Progenitor cell of endocrine pancreas (in vitro differentiated cells): ENCODE data around the gene MED16. TPM values are rescaled to one million over a fixed set of nuclear protein-coding genes. Genes with fewer than 3 reads are reported as not detected.
"Not testable (repeated sequence)": the region's sequence is repeated elsewhere in the genome, so short reads cannot be mapped to it uniquely, and the experiment has no call there.

Experiments used
- DNase-seq: peaks from one replicate; pipeline ENCODE4 v3.0.0; 2021; ENCODE audit warnings: low spot score; ENCODE audit not compliant: unreplicated experiment
- H3K27ac Mint-ChIP-seq: 2 replicates; pipeline ENCODE4 v1.8.0; 2021; ENCODE audit warnings: mild to moderate bottlenecking, moderate library complexity, mixed read lengths
- H3K27me3 Mint-ChIP-seq: 2 replicates; pipeline ENCODE4 v1.8.0; 2021; ENCODE audit warnings: mixed read lengths
- H3K36me3 Mint-ChIP-seq: 2 replicates; pipeline ENCODE4 v1.8.0; 2022; ENCODE audit warnings: mixed read lengths; ENCODE audit not compliant: insufficient read depth
- H3K4me1 Mint-ChIP-seq: 2 replicates; pipeline ENCODE4 v1.8.0; 2021; ENCODE audit warnings: low read depth, mixed read lengths
- H3K4me3 Mint-ChIP-seq: 2 replicates; pipeline ENCODE4 v1.8.0; 2021; ENCODE audit warnings: low read depth, mild to moderate bottlenecking, moderate library complexity, mixed read lengths
- H3K9me3 Mint-ChIP-seq: 2 replicates; pipeline ENCODE4 v1.8.0; 2021; ENCODE audit warnings: low read depth, mixed read lengths
- total RNA-seq: library from RNA; stranded (reverse); gene quantifications from 2 replicates; pipeline ENCODE4 v1.2.1, GENCODE V29; 2021
- TF ChIP-seq, protein P1 (sequence below): fragments of 200-600 bp; sonication (generic); IDR thresholded peaks from one replicate; pipeline ENCODE4 v1.5.0; 2021; ENCODE audit warnings: antibody characterized with exemption, mild to moderate bottlenecking; ENCODE audit not compliant: unreplicated experiment

MED16 gene
- total RNA-seq, 1 donor from 2014 or later: 87.2 TPM

DNA sequence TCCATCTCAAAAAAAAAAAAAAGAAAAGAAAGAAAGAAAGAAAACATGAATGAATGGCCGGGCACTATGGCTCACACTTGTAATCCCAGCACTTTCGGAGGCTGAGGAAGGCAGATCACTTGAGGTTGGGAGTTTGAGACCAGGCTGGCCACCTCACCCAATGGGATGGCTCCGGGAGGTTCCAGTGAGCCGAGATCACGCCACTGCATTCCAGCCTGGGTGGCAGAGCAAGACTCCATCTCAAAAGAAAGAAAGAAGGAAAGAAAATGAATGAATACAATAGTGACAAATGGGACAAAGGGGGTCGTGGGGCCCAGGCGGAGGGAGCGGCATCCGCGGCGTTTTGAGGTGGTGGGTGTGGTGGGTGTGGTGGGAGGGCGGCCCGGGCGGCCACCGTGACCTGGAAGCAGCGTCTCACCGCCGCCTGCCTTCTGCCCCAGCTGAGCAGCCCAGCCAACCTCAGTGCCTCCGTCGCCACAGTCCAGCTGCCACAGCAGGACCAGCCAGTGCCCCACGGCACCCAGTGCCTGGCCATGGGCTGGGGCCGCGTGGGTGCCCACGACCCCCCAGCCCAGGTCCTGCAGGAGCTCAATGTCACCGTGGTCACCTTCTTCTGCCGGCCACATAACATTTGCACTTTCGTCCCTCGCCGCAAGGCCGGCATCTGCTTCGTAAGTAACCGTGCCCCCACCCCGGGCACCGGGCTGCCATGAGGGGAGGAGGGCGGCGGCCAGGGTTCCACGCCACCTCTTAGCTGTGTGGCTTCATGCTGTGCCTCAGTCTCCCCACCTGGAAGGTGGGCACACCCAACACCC is 47.1 kb downstream of the MED16 start:
- H3K4me3 Mint-ChIP-seq: no peak overlapping the region
- peaks cover 39% of the 10 kb centered on the region for H3K27me3 Mint-ChIP-seq
- H3K36me3 Mint-ChIP-seq: peaks cover 2% of the 10 kb centered on the region

DNA sequence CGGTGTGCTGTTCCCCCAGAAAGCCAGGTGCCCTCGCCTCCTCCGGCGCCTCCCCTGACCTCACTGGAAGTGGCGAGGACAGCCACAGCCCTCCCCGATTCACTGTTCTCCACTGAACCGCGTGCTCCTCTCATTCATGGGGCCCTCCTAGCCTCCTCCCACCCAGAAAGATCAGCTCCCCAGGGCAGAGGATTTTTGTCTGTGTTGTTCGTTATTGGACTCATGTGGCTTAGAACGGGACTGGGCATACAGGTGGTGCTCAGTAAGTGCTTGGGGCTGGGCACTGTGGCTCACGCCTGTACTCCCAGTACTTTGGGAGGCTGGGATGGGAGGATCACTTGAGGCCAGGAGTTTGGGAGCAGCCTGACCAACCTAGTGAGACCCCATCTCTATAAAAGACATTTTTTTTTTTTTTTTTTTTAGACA is 48.4 kb downstream of the MED16 start:
- TF ChIP-seq, protein P1, sequence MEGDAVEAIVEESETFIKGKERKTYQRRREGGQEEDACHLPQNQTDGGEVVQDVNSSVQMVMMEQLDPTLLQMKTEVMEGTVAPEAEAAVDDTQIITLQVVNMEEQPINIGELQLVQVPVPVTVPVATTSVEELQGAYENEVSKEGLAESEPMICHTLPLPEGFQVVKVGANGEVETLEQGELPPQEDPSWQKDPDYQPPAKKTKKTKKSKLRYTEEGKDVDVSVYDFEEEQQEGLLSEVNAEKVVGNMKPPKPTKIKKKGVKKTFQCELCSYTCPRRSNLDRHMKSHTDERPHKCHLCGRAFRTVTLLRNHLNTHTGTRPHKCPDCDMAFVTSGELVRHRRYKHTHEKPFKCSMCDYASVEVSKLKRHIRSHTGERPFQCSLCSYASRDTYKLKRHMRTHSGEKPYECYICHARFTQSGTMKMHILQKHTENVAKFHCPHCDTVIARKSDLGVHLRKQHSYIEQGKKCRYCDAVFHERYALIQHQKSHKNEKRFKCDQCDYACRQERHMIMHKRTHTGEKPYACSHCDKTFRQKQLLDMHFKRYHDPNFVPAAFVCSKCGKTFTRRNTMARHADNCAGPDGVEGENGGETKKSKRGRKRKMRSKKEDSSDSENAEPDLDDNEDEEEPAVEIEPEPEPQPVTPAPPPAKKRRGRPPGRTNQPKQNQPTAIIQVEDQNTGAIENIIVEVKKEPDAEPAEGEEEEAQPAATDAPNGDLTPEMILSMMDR: no peak
- Mint-ChIP-seq H3K27me3 (peaks cover 39% of the 10 kb centered on the region), H3K4me3 (no peak overlapping the region), H3K27ac (no peak overlapping the region), H3K9me3 (no peaks in the 10 kb centered on the region), H3K36me3 (peaks cover 2% of the 10 kb centered on the region), H3K4me1 (no peaks in the 10 kb centered on the region)
- DNase-seq: no peak

More for the DNA sequence above, 47.1 kb downstream of the MED16 start:
- no peak for DNase-seq
- TF ChIP-seq, protein P1: no peak
- Mint-ChIP-seq H3K27ac (peak overlapping the region; percentile 1), H3K9me3 (no peaks in the 10 kb centered on the region), H3K4me1 (no peaks in the 10 kb centered on the region)

DNA sequence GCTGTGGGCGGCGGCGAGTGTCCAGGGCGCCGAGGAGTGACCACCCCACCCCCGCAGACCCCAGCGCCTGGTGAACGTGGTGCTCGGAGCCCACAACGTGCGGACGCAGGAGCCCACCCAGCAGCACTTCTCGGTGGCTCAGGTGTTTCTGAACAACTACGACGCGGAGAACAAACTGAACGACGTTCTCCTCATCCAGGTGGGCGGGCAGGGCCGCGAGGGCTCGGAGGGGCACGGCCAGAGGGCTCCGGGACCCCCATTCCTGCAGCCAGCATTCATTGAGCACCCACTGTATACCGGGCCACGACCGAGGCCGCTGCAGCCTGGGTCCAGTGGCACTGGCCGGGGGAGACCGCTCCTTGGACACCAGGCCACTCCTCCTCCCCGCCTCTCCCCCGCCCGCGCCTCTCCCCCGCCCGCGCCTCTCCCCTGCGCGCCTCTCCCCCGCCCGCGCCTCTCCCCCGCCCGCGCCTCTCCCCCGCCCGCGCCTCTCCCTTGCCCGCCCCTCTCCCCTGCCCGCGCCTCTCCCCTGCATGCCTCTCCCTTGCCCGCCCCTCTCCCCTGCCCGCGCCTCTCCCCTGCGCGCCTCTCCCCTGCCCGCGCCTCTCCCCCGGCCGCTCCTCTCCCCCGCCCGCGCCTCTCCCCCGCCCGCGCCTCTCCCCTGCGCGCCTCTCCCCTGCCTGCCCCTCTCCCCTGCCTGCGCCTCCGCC is 49.0 kb downstream of the MED16 start:
- Mint-ChIP-seq H3K27me3 (peaks cover 41% of the 10 kb centered on the region), H3K9me3 (no peaks in the 10 kb centered on the region), H3K36me3 (peaks cover 2% of the 10 kb centered on the region), H3K4me1 (no peaks in the 10 kb centered on the region), H3K4me3 (no peak overlapping the region), H3K27ac (no peak overlapping the region)
- DNase-seq: no peak
- TF ChIP-seq, protein P1: no peak

DNA sequence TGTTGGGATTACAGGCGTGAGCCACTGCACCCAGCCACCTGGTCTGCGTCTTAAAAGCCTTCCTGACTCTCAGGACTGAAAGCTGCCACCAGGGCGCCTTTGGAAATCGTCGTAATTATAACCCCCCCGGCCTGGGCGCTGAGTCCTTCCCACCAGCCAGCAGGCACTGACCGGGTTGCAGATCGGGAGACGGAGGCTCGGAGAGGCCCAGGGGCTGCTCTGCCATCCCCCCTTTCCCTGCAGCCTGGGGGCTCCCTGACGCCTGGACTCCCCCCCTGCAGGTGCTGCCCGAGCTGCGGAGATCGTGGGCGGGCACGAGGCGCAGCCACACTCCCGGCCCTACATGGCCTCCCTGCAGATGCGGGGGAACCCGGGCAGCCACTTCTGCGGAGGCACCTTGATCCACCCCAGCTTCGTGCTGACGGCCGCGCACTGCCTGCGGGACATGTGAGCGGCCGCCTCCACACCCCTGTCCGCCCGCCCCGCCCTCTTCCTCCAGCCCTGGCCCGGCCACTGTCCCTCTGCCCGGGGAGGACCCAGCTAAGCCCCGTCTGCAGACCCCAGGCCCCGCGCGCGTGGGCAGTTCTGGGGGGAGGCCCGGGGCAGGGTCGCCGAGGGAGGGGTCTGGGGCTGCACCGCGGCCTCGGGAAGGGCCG is 49.7 kb downstream of the MED16 start:
- Mint-ChIP-seq H3K4me1 (no peaks in the 10 kb centered on the region), H3K9me3 (no peaks in the 10 kb centered on the region), H3K36me3 (peaks cover 2% of the 10 kb centered on the region), H3K27ac (no peak overlapping the region), H3K27me3 (peaks cover 41% of the 10 kb centered on the region), H3K4me3 (no peak overlapping the region)
- TF ChIP-seq, protein P1: peak; percentile 28
- no peak for DNase-seq

DNA sequence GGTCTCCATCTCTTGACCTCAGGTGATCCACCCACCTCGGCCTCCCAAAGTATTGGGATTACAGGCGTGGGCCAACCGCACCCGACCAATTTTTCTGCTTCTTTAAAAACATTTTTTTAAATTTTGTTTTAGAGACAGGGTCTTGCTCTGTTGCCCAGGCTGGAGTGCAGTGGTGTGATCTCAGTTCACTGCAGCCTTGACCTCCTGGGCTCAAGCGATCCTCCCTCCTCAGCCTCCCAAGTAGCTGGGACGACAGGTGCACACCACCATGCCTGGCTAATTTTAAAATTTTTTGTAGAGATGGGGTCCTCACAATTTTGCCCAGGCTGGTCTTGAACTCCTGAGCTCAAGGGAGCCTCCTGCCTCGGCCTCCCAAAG is 50.2 kb downstream of the MED16 start:
- not testable (repeated sequence) for H3K9me3 Mint-ChIP-seq, H3K36me3 Mint-ChIP-seq, DNase-seq, H3K27ac Mint-ChIP-seq, H3K4me3 Mint-ChIP-seq, H3K4me1 Mint-ChIP-seq
- H3K27me3 Mint-ChIP-seq: peaks cover 40% of the 10 kb centered on the region
